PFSK-1 (cell line): ENCODE data around the gene DYRK1A.

ENCODE experiments used
- FOXP2 ChIP-seq: optimal IDR thresholded peaks from 2 replicates; pipeline ENCODE3; 2011; ENCODE audit warnings: borderline replicate concordance, control low read depth, inconsistent platforms; ENCODE audit not compliant: insufficient read depth; ENCODE audit errors: extremely low read length, extremely low read depth
- POLR2AphosphoS5 ChIP-seq: IDR thresholded peaks from 2 replicates; pipeline ENCODE4 v1.6.1; 2012; ENCODE audit warnings: low read depth, mild to moderate bottlenecking, control low read depth, low read length, moderate library complexity
- REST ChIP-seq, 2 experiments: IDR thresholded peaks; 2 replicates each; pipeline versions ENCODE4 v1.6.1 to v1.8.0; 2011 to 2012; ENCODE audit warnings: low read depth in 2 of 2, low read length in 2 of 2, control low read depth in 1 of 2, inconsistent platforms in 1 of 2, mild to moderate bottlenecking in 1 of 2, moderate library complexity in 1 of 2; ENCODE audit not compliant: insufficient read depth in 1 of 2
- SIN3A ChIP-seq: IDR thresholded peaks from 2 replicates; pipeline ENCODE4 v1.6.1; 2012; ENCODE audit warnings: mild to moderate bottlenecking, low read length, moderate library complexity, borderline replicate concordance; ENCODE audit not compliant: insufficient read depth
- TAF1 ChIP-seq: IDR thresholded peaks from 2 replicates; pipeline ENCODE4 v1.6.1; 2012; ENCODE audit warnings: low read length, control low read depth, borderline replicate concordance; ENCODE audit not compliant: insufficient read depth

DYRK1A gene

GRCh38 chr21:37514038-37514667 is 147.6 kb downstream of the DYRK1A start:
- TF ChIP-seq FOXP2: no peak

- no peak for TF ChIP-seq POLR2AphosphoS5
- no peak for TF ChIP-seq TAF1
- TF ChIP-seq SIN3A: no peak
- no peak for TF ChIP-seq REST (IDR thresholded peaks at IDR 0.05; ENCODE audit: insufficient read depth in 1 of 2, low read depth in 2 of 2, low read length in 2 of 2)
- no peak for TF ChIP-seq FOXP2
Observed at GRCh38 chr21:37516998-37517397, 150.4 kb downstream of the DYRK1A start.

GRCh38 chr21:37520801-37521200 is 154.2 kb downstream of the DYRK1A start:
- no peak for TF ChIP-seq FOXP2

GRCh38 chr21:37521658-37522057 is 155.1 kb downstream of the DYRK1A start:
- TF ChIP-seq REST (IDR thresholded peaks at IDR 0.05; ENCODE audit: insufficient read depth in 1 of 2, low read depth in 2 of 2, low read length in 2 of 2): no peak
- no peak for TF ChIP-seq FOXP2
- no peak for TF ChIP-seq SIN3A
- TF ChIP-seq TAF1: no peak
- no peak for TF ChIP-seq POLR2AphosphoS5

- TF ChIP-seq TAF1 (no peak), POLR2AphosphoS5 (no peak), FOXP2 (no peak), SIN3A (no peak), REST (IDR thresholded peaks at IDR 0.05; ENCODE audit: insufficient read depth in 1 of 2, low read depth in 2 of 2, low read length in 2 of 2) (no peak)
Observed at GRCh38 chr21:37522641-37523295, 156.2 kb downstream of the DYRK1A start.

- TF ChIP-seq FOXP2 (no peak), REST (IDR thresholded peaks at IDR 0.05; ENCODE audit: insufficient read depth in 1 of 2, low read depth in 2 of 2, low read length in 2 of 2) (no peak), POLR2AphosphoS5 (no peak), SIN3A (no peak), TAF1 (no peak)
Observed at GRCh38 chr21:37525810-37526209, 159.2 kb downstream of the DYRK1A start.
